Panc1 (cell line): ENCODE data around the gene PXN.

Experiments
- POLR2AphosphoS5 ChIP-seq: IDR thresholded peaks from 2 replicates; pipeline ENCODE4 v1.6.1; 2012; ENCODE audit warnings: mild to moderate bottlenecking, low read depth, low read length, moderate library complexity
- SIN3A ChIP-seq: IDR thresholded peaks from 2 replicates; pipeline ENCODE4 v1.6.1; 2012; ENCODE audit warnings: low read depth, mild to moderate bottlenecking, low read length, moderate library complexity, borderline replicate concordance; ENCODE audit not compliant: insufficient read depth
- TCF7L2 ChIP-seq: IDR thresholded peaks from 2 replicates; pipeline ENCODE4 v1.6.1; 2011; ENCODE audit warnings: mild to moderate bottlenecking, low read depth, low read length, inconsistent platforms
- TF ChIP-seq, protein P1 (sequence below): fragments of 450-650 bp; IDR thresholded peaks from 2 replicates; pipeline ENCODE4 v1.5.1; 2017; ENCODE audit warnings: mild to moderate bottlenecking
- TF ChIP-seq, protein P2 (sequence below), 2 experiments: IDR thresholded peaks; 2 replicates each; pipeline ENCODE4 v1.6.1; 2011 to 2012; ENCODE audit warnings: low read depth in 2 of 2, control low read depth in 1 of 2, low read length in 1 of 2, mild to moderate bottlenecking in 1 of 2, moderate library complexity in 1 of 2; ENCODE audit not compliant: insufficient read depth in 1 of 2

GRCh38 chr12:120225852-120226640 lies 39.5 kb downstream of the PXN start:
- TF ChIP-seq, protein P1, sequence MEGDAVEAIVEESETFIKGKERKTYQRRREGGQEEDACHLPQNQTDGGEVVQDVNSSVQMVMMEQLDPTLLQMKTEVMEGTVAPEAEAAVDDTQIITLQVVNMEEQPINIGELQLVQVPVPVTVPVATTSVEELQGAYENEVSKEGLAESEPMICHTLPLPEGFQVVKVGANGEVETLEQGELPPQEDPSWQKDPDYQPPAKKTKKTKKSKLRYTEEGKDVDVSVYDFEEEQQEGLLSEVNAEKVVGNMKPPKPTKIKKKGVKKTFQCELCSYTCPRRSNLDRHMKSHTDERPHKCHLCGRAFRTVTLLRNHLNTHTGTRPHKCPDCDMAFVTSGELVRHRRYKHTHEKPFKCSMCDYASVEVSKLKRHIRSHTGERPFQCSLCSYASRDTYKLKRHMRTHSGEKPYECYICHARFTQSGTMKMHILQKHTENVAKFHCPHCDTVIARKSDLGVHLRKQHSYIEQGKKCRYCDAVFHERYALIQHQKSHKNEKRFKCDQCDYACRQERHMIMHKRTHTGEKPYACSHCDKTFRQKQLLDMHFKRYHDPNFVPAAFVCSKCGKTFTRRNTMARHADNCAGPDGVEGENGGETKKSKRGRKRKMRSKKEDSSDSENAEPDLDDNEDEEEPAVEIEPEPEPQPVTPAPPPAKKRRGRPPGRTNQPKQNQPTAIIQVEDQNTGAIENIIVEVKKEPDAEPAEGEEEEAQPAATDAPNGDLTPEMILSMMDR, result no peak
- TF ChIP-seq SIN3A (no peak), POLR2AphosphoS5 (no peak; the same call in 1 of the 2 replicates), TCF7L2 (no peak)
- TF ChIP-seq, protein P2, sequence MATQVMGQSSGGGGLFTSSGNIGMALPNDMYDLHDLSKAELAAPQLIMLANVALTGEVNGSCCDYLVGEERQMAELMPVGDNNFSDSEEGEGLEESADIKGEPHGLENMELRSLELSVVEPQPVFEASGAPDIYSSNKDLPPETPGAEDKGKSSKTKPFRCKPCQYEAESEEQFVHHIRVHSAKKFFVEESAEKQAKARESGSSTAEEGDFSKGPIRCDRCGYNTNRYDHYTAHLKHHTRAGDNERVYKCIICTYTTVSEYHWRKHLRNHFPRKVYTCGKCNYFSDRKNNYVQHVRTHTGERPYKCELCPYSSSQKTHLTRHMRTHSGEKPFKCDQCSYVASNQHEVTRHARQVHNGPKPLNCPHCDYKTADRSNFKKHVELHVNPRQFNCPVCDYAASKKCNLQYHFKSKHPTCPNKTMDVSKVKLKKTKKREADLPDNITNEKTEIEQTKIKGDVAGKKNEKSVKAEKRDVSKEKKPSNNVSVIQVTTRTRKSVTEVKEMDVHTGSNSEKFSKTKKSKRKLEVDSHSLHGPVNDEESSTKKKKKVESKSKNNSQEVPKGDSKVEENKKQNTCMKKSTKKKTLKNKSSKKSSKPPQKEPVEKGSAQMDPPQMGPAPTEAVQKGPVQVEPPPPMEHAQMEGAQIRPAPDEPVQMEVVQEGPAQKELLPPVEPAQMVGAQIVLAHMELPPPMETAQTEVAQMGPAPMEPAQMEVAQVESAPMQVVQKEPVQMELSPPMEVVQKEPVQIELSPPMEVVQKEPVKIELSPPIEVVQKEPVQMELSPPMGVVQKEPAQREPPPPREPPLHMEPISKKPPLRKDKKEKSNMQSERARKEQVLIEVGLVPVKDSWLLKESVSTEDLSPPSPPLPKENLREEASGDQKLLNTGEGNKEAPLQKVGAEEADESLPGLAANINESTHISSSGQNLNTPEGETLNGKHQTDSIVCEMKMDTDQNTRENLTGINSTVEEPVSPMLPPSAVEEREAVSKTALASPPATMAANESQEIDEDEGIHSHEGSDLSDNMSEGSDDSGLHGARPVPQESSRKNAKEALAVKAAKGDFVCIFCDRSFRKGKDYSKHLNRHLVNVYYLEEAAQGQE (IDR thresholded peaks at IDR 0.05; ENCODE audit: insufficient read depth in 1 of 2, low read depth in 2 of 2, low read length in 1 of 2), result no peak
